ENCODE measurements around the gene TEC. TPM values are rescaled to one million over a fixed set of nuclear protein-coding genes. Genes with fewer than 3 reads are reported as not detected.
A peak's percentile ranks its signal among the peaks of the same experiment; 100 is the strongest.

Gene TEC
- total RNA-seq, 2 experiments from 2014 or later, result 2.1 to 11.5 TPM

DNA sequence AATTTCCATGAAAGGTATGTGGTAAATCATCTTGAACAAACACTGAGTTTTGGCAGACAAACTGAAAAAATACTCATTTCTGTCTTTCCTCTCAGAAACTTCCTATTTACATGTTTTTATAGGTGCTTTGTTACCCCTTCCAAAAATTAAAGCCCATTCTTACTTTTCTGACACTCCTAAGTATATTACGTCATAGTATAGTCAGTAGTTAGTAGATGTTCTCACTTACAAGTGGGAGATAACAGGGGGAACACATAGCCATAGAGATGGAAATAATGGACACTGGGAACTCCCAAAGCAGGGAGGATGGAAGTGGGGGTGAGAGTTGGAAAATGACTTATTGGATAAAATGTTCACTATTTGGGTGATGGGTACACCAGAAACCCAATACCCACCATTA is 164.4 kb downstream of the TEC start:
- BruUV-seq (replicated peaks), result no TSS peak
- H3K9me2 ChIP-seq (ENCODE audit: insufficient read depth, low read length), result no peaks in the 10 kb centered on the region
- TF ChIP-seq, protein P1, sequence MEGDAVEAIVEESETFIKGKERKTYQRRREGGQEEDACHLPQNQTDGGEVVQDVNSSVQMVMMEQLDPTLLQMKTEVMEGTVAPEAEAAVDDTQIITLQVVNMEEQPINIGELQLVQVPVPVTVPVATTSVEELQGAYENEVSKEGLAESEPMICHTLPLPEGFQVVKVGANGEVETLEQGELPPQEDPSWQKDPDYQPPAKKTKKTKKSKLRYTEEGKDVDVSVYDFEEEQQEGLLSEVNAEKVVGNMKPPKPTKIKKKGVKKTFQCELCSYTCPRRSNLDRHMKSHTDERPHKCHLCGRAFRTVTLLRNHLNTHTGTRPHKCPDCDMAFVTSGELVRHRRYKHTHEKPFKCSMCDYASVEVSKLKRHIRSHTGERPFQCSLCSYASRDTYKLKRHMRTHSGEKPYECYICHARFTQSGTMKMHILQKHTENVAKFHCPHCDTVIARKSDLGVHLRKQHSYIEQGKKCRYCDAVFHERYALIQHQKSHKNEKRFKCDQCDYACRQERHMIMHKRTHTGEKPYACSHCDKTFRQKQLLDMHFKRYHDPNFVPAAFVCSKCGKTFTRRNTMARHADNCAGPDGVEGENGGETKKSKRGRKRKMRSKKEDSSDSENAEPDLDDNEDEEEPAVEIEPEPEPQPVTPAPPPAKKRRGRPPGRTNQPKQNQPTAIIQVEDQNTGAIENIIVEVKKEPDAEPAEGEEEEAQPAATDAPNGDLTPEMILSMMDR (conservative IDR thresholded peaks at IDR 0.05; ENCODE audit: low read length), result no peak
- TF ChIP-seq EZH2phosphoT487 (IDR thresholded peaks at IDR 0.05; ENCODE audit: borderline replicate concordance, low read depth, low read length), result no peak
- intact Hi-C loops (cut with micrococcal nuclease; ENCODE audit: unreplicated experiment), result no loop called here
- H3K9me3 ChIP-seq (ENCODE audit: low read length), result no peaks in the 10 kb centered on the region
- H4K20me1 ChIP-seq (ENCODE audit: insufficient read depth, low read length), result no peaks in the 10 kb centered on the region
- no peak overlapping the region for H3K4me2 ChIP-seq (ENCODE audit: low read length)
- no peak overlapping the region for H3K27ac ChIP-seq (ENCODE audit: low read depth, low read length, poor library complexity, severe bottlenecking)
- no peak overlapping the region for H3K4me3 ChIP-seq (ENCODE audit: low read depth, low read length, poor library complexity, severe bottlenecking)
- ChIA-PET POLR2A (no interaction called here), CTCF (ENCODE audit: unreplicated experiment) (no interaction called here)
- H3K79me2 ChIP-seq (ENCODE audit: insufficient read depth, low read depth, low read length), result no peaks in the 10 kb centered on the region
- DNase-seq (ENCODE audit: low spot score), result no peak
- H3K36me3 ChIP-seq (ENCODE audit: insufficient read depth, low read length), result no peaks in the 10 kb centered on the region
- H3K4me1 ChIP-seq (ENCODE audit: insufficient read depth, low read length, poor library complexity, severe bottlenecking), result no peaks in the 10 kb centered on the region
- H2AFZ ChIP-seq (ENCODE audit: low read length), result no peak overlapping the region

GRCh38 chr4:48103483-48104139 is 166.0 kb downstream of the TEC start:
- ChIA-PET CTCF (ENCODE audit: unreplicated experiment) (no interaction called here), POLR2A (no interaction called here)
- Histone ChIP-seq H3K27ac (ENCODE audit: low read depth, low read length, poor library complexity, severe bottlenecking) (no peak overlapping the region), H3K79me2 (ENCODE audit: insufficient read depth, low read depth, low read length) (no peaks in the 10 kb centered on the region), H3K36me3 (ENCODE audit: insufficient read depth, low read length) (no peaks in the 10 kb centered on the region), H3K4me3 (ENCODE audit: low read depth, low read length, poor library complexity, severe bottlenecking) (no peak overlapping the region), H2AFZ (ENCODE audit: low read length) (no peak overlapping the region), H3K9me2 (ENCODE audit: insufficient read depth, low read length) (no peaks in the 10 kb centered on the region), H3K4me1 (ENCODE audit: insufficient read depth, low read length, poor library complexity, severe bottlenecking) (no peaks in the 10 kb centered on the region), H4K20me1 (ENCODE audit: insufficient read depth, low read length) (no peaks in the 10 kb centered on the region), H3K9me3 (ENCODE audit: low read length) (no peaks in the 10 kb centered on the region), H3K4me2 (ENCODE audit: low read length) (no peak overlapping the region)
- no TSS peak for BruUV-seq (replicated peaks)
- TF ChIP-seq EZH2phosphoT487 (IDR thresholded peaks at IDR 0.05; ENCODE audit: borderline replicate concordance, low read depth, low read length), result no peak
- TF ChIP-seq, protein P1 (conservative IDR thresholded peaks at IDR 0.05; ENCODE audit: low read length), result no peak
- no peak for DNase-seq (ENCODE audit: low spot score)
- intact Hi-C loops (cut with micrococcal nuclease; ENCODE audit: unreplicated experiment), result no loop called here

- peak; percentile 10 for DNase-seq (ENCODE audit: low spot score)
- no peaks in the 10 kb centered on the region for H4K20me1 ChIP-seq (ENCODE audit: insufficient read depth, low read length)
- CTCF ChIA-PET (ENCODE audit: unreplicated experiment), result no interaction called here
- H3K4me1 ChIP-seq (ENCODE audit: insufficient read depth, low read length, poor library complexity, severe bottlenecking), result no peaks in the 10 kb centered on the region
- no peak overlapping the region for H3K27ac ChIP-seq (ENCODE audit: low read depth, low read length, poor library complexity, severe bottlenecking)
- H3K4me2 ChIP-seq (ENCODE audit: low read length), result no peak overlapping the region
- no peaks in the 10 kb centered on the region for H3K36me3 ChIP-seq (ENCODE audit: insufficient read depth, low read length)
- no peaks in the 10 kb centered on the region for H3K9me2 ChIP-seq (ENCODE audit: insufficient read depth, low read length)
- no peak overlapping the region for H2AFZ ChIP-seq (ENCODE audit: low read length)
- POLR2A ChIA-PET, result interaction anchor here (0.7 kb wide), 1 partner anchor 393 kb away, joined by 3 read pairs; no protein-coding TSS in a partner anchor
- intact Hi-C loops (cut with micrococcal nuclease; ENCODE audit: unreplicated experiment), result no loop called here
- BruUV-seq (replicated peaks), result no TSS peak
- no peak overlapping the region for H3K4me3 ChIP-seq (ENCODE audit: low read depth, low read length, poor library complexity, severe bottlenecking)
- TF ChIP-seq, protein P1 (conservative IDR thresholded peaks at IDR 0.05; ENCODE audit: low read length), result peak; percentile 39
- TF ChIP-seq EZH2phosphoT487 (IDR thresholded peaks at IDR 0.05; ENCODE audit: borderline replicate concordance, low read depth, low read length), result no peak
- no peaks in the 10 kb centered on the region for H3K79me2 ChIP-seq (ENCODE audit: insufficient read depth, low read depth, low read length)
- H3K9me3 ChIP-seq (ENCODE audit: low read length), result no peaks in the 10 kb centered on the region
Observed at GRCh38 chr4:48102303-48102702, 167.3 kb downstream of the TEC start.
